ENCODE results near the gene CHST11. TPM values are rescaled to one million over a fixed set of nuclear protein-coding genes. Genes with fewer than 3 reads are reported as not detected.

CHST11 gene
- total RNA-seq, 1 donor from 2014 or later: 44.3 TPM

- TF ChIP-seq, protein P1, sequence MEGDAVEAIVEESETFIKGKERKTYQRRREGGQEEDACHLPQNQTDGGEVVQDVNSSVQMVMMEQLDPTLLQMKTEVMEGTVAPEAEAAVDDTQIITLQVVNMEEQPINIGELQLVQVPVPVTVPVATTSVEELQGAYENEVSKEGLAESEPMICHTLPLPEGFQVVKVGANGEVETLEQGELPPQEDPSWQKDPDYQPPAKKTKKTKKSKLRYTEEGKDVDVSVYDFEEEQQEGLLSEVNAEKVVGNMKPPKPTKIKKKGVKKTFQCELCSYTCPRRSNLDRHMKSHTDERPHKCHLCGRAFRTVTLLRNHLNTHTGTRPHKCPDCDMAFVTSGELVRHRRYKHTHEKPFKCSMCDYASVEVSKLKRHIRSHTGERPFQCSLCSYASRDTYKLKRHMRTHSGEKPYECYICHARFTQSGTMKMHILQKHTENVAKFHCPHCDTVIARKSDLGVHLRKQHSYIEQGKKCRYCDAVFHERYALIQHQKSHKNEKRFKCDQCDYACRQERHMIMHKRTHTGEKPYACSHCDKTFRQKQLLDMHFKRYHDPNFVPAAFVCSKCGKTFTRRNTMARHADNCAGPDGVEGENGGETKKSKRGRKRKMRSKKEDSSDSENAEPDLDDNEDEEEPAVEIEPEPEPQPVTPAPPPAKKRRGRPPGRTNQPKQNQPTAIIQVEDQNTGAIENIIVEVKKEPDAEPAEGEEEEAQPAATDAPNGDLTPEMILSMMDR (conservative IDR thresholded peaks at IDR 0.05; ENCODE audit: low read depth, low read length): no peak
- DNase-seq (ENCODE audit: low read depth): no peak
- no peak overlapping the region for H3K4me3 ChIP-seq (ENCODE audit: low read depth, low read length)
These were observed 120.8 kb downstream of the CHST11 start for GRCh38 chr12:104577581-104577981.

GRCh38 chr12:104578453-104578852, 121.7 kb downstream of the CHST11 start:
- TF ChIP-seq, protein P1 (conservative IDR thresholded peaks at IDR 0.05; ENCODE audit: low read depth, low read length): no peak
- H3K4me3 ChIP-seq (ENCODE audit: low read depth, low read length): no peak overlapping the region
- DNase-seq (ENCODE audit: low read depth): no peak

DNA sequence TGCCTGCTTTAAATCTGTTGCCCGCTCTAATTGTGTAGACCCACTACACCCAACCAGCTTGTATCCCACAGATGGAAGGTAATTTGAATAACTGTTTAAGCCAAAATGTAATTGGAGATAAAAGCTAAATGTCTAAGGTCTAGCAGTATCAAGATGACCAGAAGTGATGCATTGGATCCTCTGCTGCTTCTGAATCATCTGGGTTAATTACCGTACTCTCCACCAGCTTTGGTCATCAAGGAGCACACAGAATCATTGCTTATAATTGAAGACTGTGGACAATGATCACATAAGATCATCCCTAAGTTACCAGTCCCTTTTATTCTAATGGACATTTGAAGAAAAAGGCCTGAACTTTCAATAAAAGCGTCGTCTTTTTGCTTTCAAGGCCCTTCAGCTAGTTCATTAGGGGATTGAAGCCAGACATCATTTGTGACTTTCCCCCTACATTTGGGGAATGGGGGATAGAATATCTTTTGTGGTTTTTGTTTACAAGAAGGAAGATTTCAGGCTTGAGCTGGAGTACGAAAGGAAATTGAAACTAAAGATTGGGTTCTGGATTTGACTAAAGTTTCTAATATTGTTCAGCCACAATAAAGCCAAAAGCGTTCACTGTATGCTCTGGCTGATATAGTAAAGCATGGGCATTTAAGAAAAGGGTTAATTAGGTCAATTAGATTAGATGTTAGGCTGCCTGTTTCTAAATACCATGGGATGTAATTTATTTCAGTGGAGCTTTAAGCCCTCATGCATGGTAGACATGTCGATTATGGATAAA, 123.2 kb downstream of the CHST11 start:
- TF ChIP-seq, protein P1 (conservative IDR thresholded peaks at IDR 0.05; ENCODE audit: low read depth, low read length): no peak
- no peak for DNase-seq (ENCODE audit: low read depth)
- H3K4me3 ChIP-seq (ENCODE audit: low read depth, low read length): no peak overlapping the region

DNA sequence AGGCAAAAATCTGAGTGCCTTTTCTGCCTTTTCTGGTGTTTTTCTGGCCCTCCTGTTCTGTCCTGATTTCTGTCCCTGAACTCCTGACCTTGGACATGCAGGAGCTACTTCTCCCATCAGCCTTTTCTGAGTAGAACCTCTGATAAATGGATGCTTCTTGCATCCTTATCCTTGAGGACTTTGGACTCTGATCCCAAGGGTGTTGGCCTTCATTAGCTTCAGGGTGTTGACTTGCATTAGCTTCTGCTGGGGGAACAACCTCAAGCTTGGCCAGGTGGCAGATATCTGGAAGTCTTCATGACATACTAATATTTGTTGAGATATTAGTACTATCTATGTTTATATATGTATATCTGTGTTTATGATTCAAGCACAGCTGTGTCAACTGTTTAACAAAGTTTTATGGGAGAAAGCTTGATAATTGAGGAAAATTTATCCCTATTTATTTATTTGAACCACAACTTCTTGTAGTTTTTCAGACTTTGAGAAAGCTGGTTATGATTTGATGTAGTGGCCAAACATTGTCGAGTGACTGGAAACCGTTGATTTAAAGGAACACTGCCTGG, 124.3 kb downstream of the CHST11 start:
- H3K4me3 ChIP-seq (ENCODE audit: low read depth, low read length): no peak overlapping the region
- TF ChIP-seq, protein P1 (conservative IDR thresholded peaks at IDR 0.05; ENCODE audit: low read depth, low read length): no peak
- no peak for DNase-seq (ENCODE audit: low read depth)

DNA sequence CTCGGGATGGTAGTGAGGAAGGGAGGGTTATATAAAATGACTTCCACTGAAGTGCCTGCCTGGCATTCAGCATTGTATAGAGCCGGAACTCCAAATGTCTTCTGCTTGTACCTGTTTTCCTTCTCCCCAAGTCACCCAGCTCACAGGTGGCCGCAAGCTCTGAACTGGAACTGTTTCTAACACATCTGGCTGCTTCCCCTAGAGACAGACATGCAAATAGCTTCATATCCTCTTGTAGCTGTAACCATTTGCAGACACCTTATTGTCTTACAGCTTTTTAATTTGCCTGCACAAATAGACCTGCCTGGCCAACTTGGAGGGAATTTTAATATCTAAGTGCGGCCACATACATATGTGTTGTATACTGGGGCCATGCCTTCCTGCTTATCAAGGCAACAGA, 126.0 kb downstream of the CHST11 start:
- H3K4me3 ChIP-seq (ENCODE audit: low read depth, low read length): no peak overlapping the region
- no peak for DNase-seq (ENCODE audit: low read depth)
- TF ChIP-seq, protein P1 (conservative IDR thresholded peaks at IDR 0.05; ENCODE audit: low read depth, low read length): peak; percentile 9

GRCh38 chr12:104583301-104583700, 126.6 kb downstream of the CHST11 start:
- TF ChIP-seq, protein P1 (conservative IDR thresholded peaks at IDR 0.05; ENCODE audit: low read depth, low read length): no peak
- H3K4me3 ChIP-seq (ENCODE audit: low read depth, low read length): no peak overlapping the region
- no peak for DNase-seq (ENCODE audit: low read depth)
